Keratinocyte (primary cell): Measurements from ENCODE around the gene RSAD1. TPM values are rescaled to one million over a fixed set of nuclear protein-coding genes. Genes with fewer than 3 reads are reported as not detected.

Experiments used
- DNase-seq: peaks from one replicate; pipeline ENCODE4 v3.0.0-alpha.2; 2011; ENCODE audit warnings: low read depth, missing footprints, low spot score
- FAIRE-seq: peaks from 2 replicates; lab custom pipeline; 2011; peaks lifted over from hg19 to GRCh38; lab: Jason Lieb, UNC
- H2AFZ ChIP-seq: 2 replicates; pipeline ENCODE4 v1.6.0; 2012; ENCODE audit warnings: low read length, control low read depth, inconsistent platforms; ENCODE audit not compliant: control insufficient read depth
- H3K27ac ChIP-seq: 2 replicates; pipeline ENCODE4 v1.5.1; 2011; ENCODE audit warnings: low read length; ENCODE audit not compliant: control insufficient read depth, insufficient read depth
- H3K27me3 ChIP-seq: 3 replicates; pipeline ENCODE4 v1.6.0; 2011; ENCODE audit warnings: low read length; ENCODE audit not compliant: control insufficient read depth, insufficient read depth; ENCODE audit errors: extremely low read depth
- H3K36me3 ChIP-seq, 2 experiments: 2 replicates in 1 of 2; 3 replicates in 1 of 2; pipeline ENCODE4 v1.5.1; 2011; ENCODE audit warnings: low read length in 2 of 2, mild to moderate bottlenecking in 1 of 2; ENCODE audit not compliant: control insufficient read depth in 2 of 2, insufficient read depth in 2 of 2; ENCODE audit errors: extremely low read depth in 1 of 2
- H3K4me1 ChIP-seq: 3 replicates; pipeline ENCODE4 v1.5.1; 2011; ENCODE audit warnings: low read length; ENCODE audit not compliant: control insufficient read depth, insufficient read depth; ENCODE audit errors: extremely low read depth
- H3K4me2 ChIP-seq: 3 replicates; pipeline ENCODE4 v1.6.0; 2011; ENCODE audit warnings: low read depth, low read length; ENCODE audit not compliant: control insufficient read depth, insufficient read depth; ENCODE audit errors: extremely low read depth
- H3K4me3 ChIP-seq, 3 experiments: fragments of 200-600 bp in 1 of 3; sonication (generic) in 1 of 3; 2 replicates in 2 of 3; 3 replicates in 1 of 3; pipeline ENCODE4 v1.5.1; 2011 to 2016; ENCODE audit warnings: low read length in 3 of 3, mild to moderate bottlenecking in 3 of 3, control low read depth in 2 of 3, inconsistent platforms in 1 of 3, low read depth in 1 of 3, mixed read lengths in 1 of 3, mixed run types in 1 of 3, moderate library complexity in 1 of 3; ENCODE audit not compliant: control insufficient read depth in 2 of 3, insufficient read depth in 2 of 3; ENCODE audit errors: extremely low read depth in 1 of 3
- H3K79me2 ChIP-seq: 2 replicates; pipeline ENCODE4 v1.6.0; 2012; ENCODE audit warnings: low read length; ENCODE audit not compliant: control insufficient read depth, insufficient read depth
- H3K9ac ChIP-seq: 3 replicates; pipeline ENCODE4 v1.6.0; 2011; ENCODE audit warnings: low read length; ENCODE audit not compliant: control insufficient read depth, insufficient read depth; ENCODE audit errors: extremely low read depth
- H3K9me1 ChIP-seq: 3 replicates; pipeline ENCODE4 v1.6.0; 2011; ENCODE audit warnings: low read length; ENCODE audit not compliant: control insufficient read depth, insufficient read depth; ENCODE audit errors: extremely low read depth
- H3K9me3 ChIP-seq: 2 replicates; pipeline ENCODE4 v1.5.1; 2012; ENCODE audit warnings: low read depth, low read length; ENCODE audit not compliant: control insufficient read depth
- H4K20me1 ChIP-seq: 3 replicates; pipeline ENCODE4 v1.6.0; 2011; ENCODE audit warnings: low read length; ENCODE audit not compliant: control insufficient read depth, insufficient read depth; ENCODE audit errors: extremely low read depth
- CTCF ChIP-seq, 3 experiments: IDR thresholded peaks in 1 of 3; conservative IDR thresholded peaks in 1 of 3; optimal IDR thresholded peaks in 1 of 3; 2 replicates in 2 of 3; 3 replicates in 1 of 3; pipeline versions ENCODE3 to v1.5.1; 2011; ENCODE audit warnings: low read length in 3 of 3, mild to moderate bottlenecking in 3 of 3, moderate library complexity in 2 of 3, control low read depth in 1 of 3, inconsistent platforms in 1 of 3; ENCODE audit not compliant: insufficient read depth in 2 of 3; ENCODE audit errors: extremely low read depth in 1 of 3
- EZH2 ChIP-seq: IDR thresholded peaks from one replicate; pipeline ENCODE4 v1.6.1; 2012; ENCODE audit warnings: inconsistent platforms, mild to moderate bottlenecking, low read length, moderate library complexity
- dilution Hi-C: fragments of 300-500 bp; cut with MboI; formaldehyde crosslinking; loops from one replicate; pipeline ENCODE4 v1.7.0; 2020; ENCODE audit warnings: low sequenced_read_pairs; ENCODE audit not compliant: extremely low pct_ligation_motif_present
- polyA plus RNA-seq, 5 experiments: library from polyadenylated mRNA; depleted of rRNA in 3 of 5; stranded (reverse) in 3 of 5; stranded (forward) in 1 of 5; unstranded in 1 of 5; fragments of >200 nt; gene quantifications; 1 replicate in 1 of 5; 2 replicates in 3 of 5; 3 replicates in 1 of 5; pipeline versions ENCODE4 v1.2.1 to v1.2.3, GENCODE V29; 2011 to 2012; ENCODE audit warnings: missing spikeins in 2 of 5, low read depth in 1 of 5, low replicate concordance in 1 of 5

The RSAD1 gene
- polyA plus RNA-seq, 1 donor (not counting 4 experiments of a cell fraction or from before 2014, with no cell fraction given): 28.2 TPM

- DNase-seq (no peak), FAIRE-seq (no peak)
- Histone ChIP-seq H2AFZ (no peak overlapping the region), H3K9me3 (no peaks in the 10 kb centered on the region), H3K9me1 (peaks cover 2% of the 10 kb centered on the region), H3K4me1 (peaks cover 14% of the 10 kb centered on the region), H3K79me2 (no peaks in the 10 kb centered on the region), H3K36me3 (peaks cover 9 to 14% of the 10 kb centered on the region in 2 experiments), H3K4me3 (no peak overlapping the region), H4K20me1 (peaks cover 3% of the 10 kb centered on the region), H3K9ac (no peak overlapping the region), H3K27me3 (no peaks in the 10 kb centered on the region), H3K27ac (no peak overlapping the region), H3K4me2 (no peak overlapping the region)
- TF ChIP-seq EZH2 (no peak), CTCF (optimal IDR thresholded peaks at IDR 0.05 in 1 of 3, IDR thresholded peaks at IDR 0.05 in 1 of 3, conservative IDR thresholded peaks at IDR 0.05 in 1 of 3; ENCODE audit: extremely low read depth in 1 of 3, insufficient read depth in 2 of 3, low read length in 3 of 3) (no peak)
- dilution Hi-C loops: no loop called here
These were observed 21.0 kb upstream of the RSAD1 start for GRCh38 chr17:50457621-50458020.

- H3K27ac ChIP-seq: no peak overlapping the region
- dilution Hi-C loops: no loop called here
- DNase-seq: no peak
These were observed 20.4 kb upstream of the RSAD1 start for GRCh38 chr17:50458270-50458669.

More at GRCh38 chr17:50458270-50458669, 20.4 kb upstream of the RSAD1 start:
- Histone ChIP-seq H3K4me3 (no peak overlapping the region), H3K9me1 (peaks cover 2% of the 10 kb centered on the region), H3K9ac (no peak overlapping the region), H4K20me1 (peaks cover 3% of the 10 kb centered on the region), H2AFZ (no peak overlapping the region), H3K36me3 (peaks cover 9 to 20% of the 10 kb centered on the region in 2 experiments), H3K4me1 (peaks cover 10% of the 10 kb centered on the region), H3K79me2 (no peaks in the 10 kb centered on the region), H3K9me3 (no peaks in the 10 kb centered on the region), H3K4me2 (no peak overlapping the region), H3K27me3 (no peaks in the 10 kb centered on the region)
- no peak for FAIRE-seq
- no peak for TF ChIP-seq EZH2
- no peak for TF ChIP-seq CTCF (optimal IDR thresholded peaks at IDR 0.05 in 1 of 3, IDR thresholded peaks at IDR 0.05 in 1 of 3, conservative IDR thresholded peaks at IDR 0.05 in 1 of 3; ENCODE audit: extremely low read depth in 1 of 3, insufficient read depth in 2 of 3, low read length in 3 of 3)
